Stimulated activated CD4-positive, alpha-beta T cell treated with anti-CD3 and anti-CD28 coated beads, TNF-alpha, amount 100 ng/mL, for 1 hour (primary cell): Measurements from ENCODE around the gene SOSTDC1.

Experiments used
- DNase-seq, 3 donors: peaks; one replicate each; pipeline ENCODE4 v3.0.0-alpha.2; 2020; ENCODE audit warnings: low read depth in 3 of 3, low spot score in 1 of 3

Gene SOSTDC1

DNA sequence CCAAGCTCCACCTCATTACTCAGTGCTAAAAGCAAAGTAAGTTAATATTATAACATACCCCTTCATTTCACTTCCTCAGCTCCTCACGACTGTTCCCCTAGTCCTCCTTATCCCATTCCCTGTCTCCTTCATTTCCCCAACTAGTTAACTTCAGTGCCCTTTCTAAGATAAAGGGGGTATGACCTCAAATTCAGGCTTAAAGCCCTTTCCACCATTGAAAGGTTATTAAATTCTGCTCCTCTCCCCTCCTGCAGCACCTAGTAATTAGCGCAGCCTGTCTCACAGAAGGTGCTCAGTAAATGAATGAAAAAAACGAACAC, 45.2 kb downstream of the SOSTDC1 start:
- DNase-seq = no peak

DNA sequence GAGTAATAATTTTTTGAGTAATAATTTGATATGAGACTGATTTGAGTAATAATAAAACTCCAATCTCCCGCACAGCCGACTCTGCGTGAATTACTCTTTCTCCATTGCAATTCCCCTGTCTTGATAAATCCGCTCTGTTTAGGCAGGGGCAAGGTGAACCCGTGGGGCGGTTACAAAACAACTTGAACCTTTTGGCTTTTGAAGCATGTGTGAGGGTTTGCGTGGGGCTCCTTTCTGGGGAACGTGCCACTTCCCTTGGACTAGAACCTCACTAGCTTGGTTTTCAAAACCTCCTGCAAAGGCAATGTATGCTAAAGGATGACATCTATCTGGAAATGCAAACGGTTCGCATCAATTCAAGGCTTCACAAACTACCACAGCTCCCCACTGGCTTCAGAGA, 45.7 kb downstream of the SOSTDC1 start:
- DNase-seq = no peak

DNA sequence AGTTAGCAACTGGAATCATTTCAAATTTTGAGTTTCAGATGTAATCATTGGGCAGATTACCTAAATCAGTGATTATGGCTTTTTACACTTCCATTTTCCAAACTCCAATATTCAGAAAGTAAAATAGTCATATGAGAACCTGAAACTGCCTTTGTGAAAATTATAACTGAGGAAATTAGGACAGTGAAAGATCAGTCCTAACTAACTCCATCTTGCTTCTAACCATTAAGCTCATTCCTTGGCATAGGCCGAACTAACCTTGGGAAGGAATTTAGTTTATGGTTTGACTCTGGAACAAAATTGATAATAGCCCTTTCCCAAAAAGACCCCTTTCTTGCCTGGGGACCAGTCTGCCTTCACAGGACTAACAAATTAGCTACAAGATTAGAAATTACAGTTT, 46.4 kb downstream of the SOSTDC1 start:
- DNase-seq = no peak

DNA sequence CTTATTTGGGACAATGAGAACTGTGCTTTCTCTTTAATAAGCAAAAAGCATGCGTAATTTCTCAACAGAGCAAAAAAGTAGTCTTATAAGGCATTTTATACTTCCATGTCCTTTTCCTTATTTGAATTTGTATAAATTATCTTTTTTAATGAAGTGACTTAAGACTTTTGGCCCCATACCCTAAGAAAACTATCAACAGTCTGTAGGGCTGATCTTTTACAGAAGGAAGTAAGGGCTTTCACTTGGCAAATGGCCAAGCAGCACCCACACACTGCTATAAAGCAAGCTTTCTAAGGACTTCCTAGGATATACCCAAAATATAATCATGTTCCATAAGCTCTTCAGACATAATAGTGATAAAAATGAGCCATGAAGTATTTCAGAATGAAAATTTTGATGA, 47.6 kb downstream of the SOSTDC1 start:
- no peak for DNase-seq

DNA sequence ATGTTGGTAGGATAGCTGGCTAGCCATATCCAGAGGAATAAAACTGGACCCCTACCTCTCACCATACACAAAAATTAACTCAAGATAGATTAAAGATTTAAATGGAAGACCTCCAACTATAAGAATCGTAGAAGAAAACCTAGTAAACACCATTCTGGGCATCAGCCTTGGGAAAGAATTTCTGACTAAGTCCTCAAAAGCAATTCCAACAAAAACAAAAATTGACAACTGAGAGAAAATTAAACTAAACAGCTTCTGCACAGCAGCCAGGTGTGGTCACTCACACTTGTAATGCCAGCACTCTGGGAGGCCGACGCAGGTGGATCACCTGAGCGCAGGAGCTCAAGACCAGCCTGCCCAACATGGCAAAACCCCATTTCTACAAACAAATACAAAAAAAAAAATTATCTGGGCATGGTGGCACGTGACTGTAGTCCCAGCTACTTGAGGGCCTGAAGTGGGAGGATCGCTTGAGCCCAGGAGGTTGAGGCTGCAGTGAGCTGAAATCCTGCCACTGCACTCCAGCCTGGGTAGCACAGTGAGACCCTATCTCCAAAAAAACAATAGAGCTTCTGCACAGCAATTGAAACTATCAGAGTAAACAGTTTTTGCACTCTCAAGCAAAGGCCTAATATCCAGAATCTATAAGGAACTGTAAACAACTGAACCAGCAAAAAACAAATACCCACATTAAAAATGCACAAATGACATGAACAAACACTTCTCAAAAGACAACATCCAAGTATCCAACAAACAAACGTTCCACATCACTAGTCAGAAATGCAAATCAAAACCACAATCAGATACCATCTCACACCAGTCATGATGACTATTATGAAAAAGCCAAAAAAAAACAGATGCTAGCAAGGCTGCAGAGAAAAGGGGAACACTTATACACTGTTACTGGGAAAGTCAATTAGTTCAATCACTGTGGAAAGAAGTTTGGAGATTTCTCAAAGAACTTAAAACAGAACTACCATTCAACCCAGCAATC, 49.0 kb downstream of the SOSTDC1 start:
- no peak for DNase-seq

DNA sequence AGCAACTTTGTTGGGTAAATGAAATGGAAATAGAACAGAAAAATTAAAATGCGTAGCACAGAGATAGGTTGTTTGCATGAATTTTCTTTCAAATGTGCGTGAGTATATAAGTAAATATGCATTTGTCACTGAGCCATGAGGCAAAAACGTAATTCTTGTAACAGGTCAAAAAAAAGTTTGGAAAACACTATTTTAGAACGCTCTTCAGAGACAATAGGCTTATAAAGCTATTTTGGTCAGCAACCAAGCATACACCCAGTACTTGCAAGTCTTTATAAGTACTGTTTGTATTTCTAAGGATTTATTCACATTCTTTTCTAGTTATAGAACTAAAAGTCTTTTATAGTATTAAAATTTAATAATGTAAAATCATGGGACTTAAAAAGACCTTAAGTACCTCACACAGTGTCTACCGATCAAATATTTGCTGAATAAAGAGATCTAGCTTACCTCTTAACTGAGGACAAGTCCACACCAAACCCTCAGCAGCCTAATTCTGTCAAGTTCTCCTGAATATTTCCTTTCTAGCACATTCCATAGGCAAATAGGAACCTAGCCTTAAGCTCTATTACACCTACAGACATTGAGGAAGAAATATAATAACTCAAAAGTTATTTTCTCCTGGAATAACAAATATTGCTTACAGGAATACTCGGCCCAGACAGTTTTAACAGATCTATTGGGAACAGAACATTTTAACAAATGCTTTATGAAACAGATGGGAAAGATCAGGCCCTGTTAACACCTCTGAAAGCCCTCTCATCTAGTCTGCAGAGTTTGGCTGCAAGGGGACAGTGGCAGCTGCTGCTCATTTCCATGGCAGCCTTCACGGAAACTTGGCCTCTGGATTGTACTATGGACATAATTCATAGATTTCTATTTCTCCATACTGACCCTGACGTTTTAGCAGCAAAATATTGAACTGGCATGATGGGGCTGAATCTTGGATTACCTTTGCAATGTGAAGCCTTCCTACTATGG, 53.0 kb downstream of the SOSTDC1 start:
- no peak for DNase-seq
